HEK293T (cell line): ENCODE measurements around the gene USF1.

Experiments
- ARNT ChIP-seq: fragments of 450-650 bp; IDR thresholded peaks from 2 replicates; pipeline ENCODE4 v1.6.1; 2017; ENCODE audit warnings: mild to moderate bottlenecking
- BHLHE40 ChIP-seq: fragments of 450-650 bp; IDR thresholded peaks from 2 replicates; pipeline ENCODE4 v1.6.1; 2016; ENCODE audit warnings: mild to moderate bottlenecking, moderate library complexity, borderline replicate concordance
- CTBP1 ChIP-seq: fragments of 450-650 bp; IDR thresholded peaks from 2 replicates; pipeline ENCODE4 v1.6.1; 2016; ENCODE audit warnings: borderline replicate concordance
- ELF4 ChIP-seq: fragments of 450-650 bp; IDR thresholded peaks from 2 replicates; pipeline ENCODE4 v1.6.1; 2017; ENCODE audit warnings: antibody characterized with exemption
- FOXA1 ChIP-seq: fragments of 450-650 bp; IDR thresholded peaks from 2 replicates; pipeline ENCODE4 v1.6.1; 2016; ENCODE audit warnings: mild to moderate bottlenecking
- FOXK2 ChIP-seq: fragments of 450-650 bp; IDR thresholded peaks from 2 replicates; pipeline ENCODE4 v1.6.1; 2016; ENCODE audit warnings: mild to moderate bottlenecking
- FOXM1 ChIP-seq: fragments of 450-650 bp; IDR thresholded peaks from 2 replicates; pipeline ENCODE4 v1.6.1; 2017; ENCODE audit warnings: mild to moderate bottlenecking, borderline replicate concordance
- HDGF ChIP-seq: fragments of 450-650 bp; IDR thresholded peaks from 2 replicates; pipeline ENCODE4 v1.6.1; 2017; ENCODE audit warnings: antibody characterized with exemption, borderline replicate concordance
- LEF1 ChIP-seq: fragments of 450-650 bp; IDR thresholded peaks from 2 replicates; pipeline ENCODE4 v1.6.1; 2017; ENCODE audit warnings: mild to moderate bottlenecking, borderline replicate concordance
- SP1 ChIP-seq: fragments of 450-650 bp; IDR thresholded peaks from 2 replicates; pipeline ENCODE4 v1.6.1; 2017
- TARDBP ChIP-seq: fragments of 450-650 bp; IDR thresholded peaks from 2 replicates; pipeline ENCODE4 v1.6.1; 2016
- TF ChIP-seq, protein P1 (sequence below): fragments of 450-650 bp; IDR thresholded peaks from 2 replicates; pipeline ENCODE4 v1.6.1; 2016

DNA sequence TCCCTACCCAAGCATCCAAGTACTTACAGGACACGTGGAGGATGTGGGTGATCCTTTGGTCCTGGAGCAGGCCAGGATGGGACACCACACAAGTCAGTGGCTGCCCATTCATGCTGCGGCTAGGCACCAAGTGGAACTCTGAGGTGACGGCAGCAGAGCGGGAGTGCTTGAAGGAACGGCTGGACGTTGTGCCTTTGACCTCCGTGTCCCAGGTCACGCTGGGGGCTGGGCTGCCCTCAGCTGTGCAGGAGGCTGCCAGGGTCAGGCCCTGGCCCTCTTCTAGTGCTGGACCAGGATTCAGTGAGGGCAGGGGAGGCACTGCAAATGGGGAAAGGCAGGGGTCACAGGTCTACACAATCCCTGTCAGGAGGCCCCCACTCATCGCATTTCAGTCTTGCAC is 31.6 kb upstream of the USF1 start:
- TF ChIP-seq ARNT (no peak), FOXK2 (no peak), BHLHE40 (no peak), ELF4 (no peak), TARDBP (no peak), CTBP1 (no peak), LEF1 (no peak), SP1 (no peak), FOXA1 (no peak), HDGF (no peak), FOXM1 (no peak)
- TF ChIP-seq, protein P1, sequence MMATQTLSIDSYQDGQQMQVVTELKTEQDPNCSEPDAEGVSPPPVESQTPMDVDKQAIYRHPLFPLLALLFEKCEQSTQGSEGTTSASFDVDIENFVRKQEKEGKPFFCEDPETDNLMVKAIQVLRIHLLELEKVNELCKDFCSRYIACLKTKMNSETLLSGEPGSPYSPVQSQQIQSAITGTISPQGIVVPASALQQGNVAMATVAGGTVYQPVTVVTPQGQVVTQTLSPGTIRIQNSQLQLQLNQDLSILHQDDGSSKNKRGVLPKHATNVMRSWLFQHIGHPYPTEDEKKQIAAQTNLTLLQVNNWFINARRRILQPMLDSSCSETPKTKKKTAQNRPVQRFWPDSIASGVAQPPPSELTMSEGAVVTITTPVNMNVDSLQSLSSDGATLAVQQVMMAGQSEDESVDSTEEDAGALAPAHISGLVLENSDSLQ = no peak
